ENCODE data around the gene RNF167. TPM values are rescaled to one million over a fixed set of nuclear protein-coding genes. Genes with fewer than 3 reads are reported as not detected.

Gene RNF167
- total and polyA plus RNA-seq, 4 donors: 15.9 to 72.6 (median 24.4) TPM

- peaks cover 0 to 11% (median 6%) of the 10 kb centered on the region in 4 donors for H3K4me1 ChIP-seq (ENCODE audit: control insufficient read depth in 4 of 4, insufficient read depth in 4 of 4, low read length in 3 of 4)
- H3K9ac ChIP-seq (ENCODE audit: low read depth in 1 of 2, low read length in 2 of 2): no peak within 1 kb of the TSS
- H3K27ac ChIP-seq (ENCODE audit: low read depth in 1 of 2, low read length in 2 of 2): no peak within 1 kb of the TSS
- 74% methylated on average over 14 of the region's 14 CpGs for WGBS
- H3K27me3 ChIP-seq (ENCODE audit: control insufficient read depth in 4 of 4, insufficient read depth in 4 of 4, low read length in 3 of 4): no peaks in the 10 kb centered on the region
- TF ChIP-seq, protein P1, sequence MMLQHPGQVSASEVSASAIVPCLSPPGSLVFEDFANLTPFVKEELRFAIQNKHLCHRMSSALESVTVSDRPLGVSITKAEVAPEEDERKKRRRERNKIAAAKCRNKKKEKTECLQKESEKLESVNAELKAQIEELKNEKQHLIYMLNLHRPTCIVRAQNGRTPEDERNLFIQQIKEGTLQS (IDR thresholded peaks at IDR 0.05): no peak
- TF ChIP-seq SP1 (IDR thresholded peaks at IDR 0.05) (no peak), JUND (IDR thresholded peaks at IDR 0.05) (no peak), FOXA2 (IDR thresholded peaks at IDR 0.05) (no peak), HNF4A (conservative IDR thresholded peaks at IDR 0.05) (no peak), YY1 (IDR thresholded peaks at IDR 0.05) (no peak), RAD21 (IDR thresholded peaks at IDR 0.05) (no peak)
- TF ChIP-seq, protein P2, sequence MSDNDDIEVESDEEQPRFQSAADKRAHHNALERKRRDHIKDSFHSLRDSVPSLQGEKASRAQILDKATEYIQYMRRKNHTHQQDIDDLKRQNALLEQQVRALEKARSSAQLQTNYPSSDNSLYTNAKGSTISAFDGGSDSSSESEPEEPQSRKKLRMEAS (IDR thresholded peaks at IDR 0.05): no peak
- no peaks in the 10 kb centered on the region for H3K9me3 ChIP-seq (ENCODE audit: control insufficient read depth in 4 of 4, low read length in 3 of 4)
- H3K36me3 ChIP-seq (ENCODE audit: control insufficient read depth in 4 of 4, insufficient read depth in 3 of 4, low read depth in 1 of 4, low read length in 3 of 4): peaks cover 0 to 9% (median 4%) of the 10 kb centered on the region in 4 donors
- no peak within 1 kb of the TSS for H3K4me3 ChIP-seq (ENCODE audit: low read depth in 1 of 3, low read length in 3 of 3)
- DNase-seq (ENCODE audit: low spot score): no peak
These were observed 8.1 kb upstream of the RNF167 start, which contains the start of gene GP1BA for GRCh38 chr17:4931963-4932362. GP1BA (plus strand) TSS chr17:4932277; CDS start chr17:4932605, 328 bp downstream.

- peaks cover 0 to 11% (median 6%) of the 10 kb centered on the region in 4 donors for H3K4me1 ChIP-seq (ENCODE audit: control insufficient read depth in 4 of 4, insufficient read depth in 4 of 4, low read length in 3 of 4)
- TF ChIP-seq HNF4G (IDR thresholded peaks at IDR 0.05) (no peak), YY1 (IDR thresholded peaks at IDR 0.05) (no peak)
- TF ChIP-seq, protein P2 (IDR thresholded peaks at IDR 0.05): no peak
- no peak for DNase-seq (ENCODE audit: low spot score)
- no peaks in the 10 kb centered on the region for H3K27me3 ChIP-seq (ENCODE audit: control insufficient read depth in 4 of 4, insufficient read depth in 4 of 4, low read length in 3 of 4)
- H3K9ac ChIP-seq (ENCODE audit: low read depth in 1 of 2, low read length in 2 of 2): no peak overlapping the region
- H3K27ac ChIP-seq (ENCODE audit: low read depth in 1 of 2, low read length in 2 of 2): no peak overlapping the region
- peaks cover 1 to 14% (median 6%) of the 10 kb centered on the region in 4 donors for H3K36me3 ChIP-seq (ENCODE audit: control insufficient read depth in 4 of 4, insufficient read depth in 3 of 4, low read depth in 1 of 4, low read length in 3 of 4)
- H3K9me3 ChIP-seq (ENCODE audit: control insufficient read depth in 4 of 4, low read length in 3 of 4): no peaks in the 10 kb centered on the region
- WGBS: 94% methylated on average over 12 of the region's 12 CpGs
- H3K4me3 ChIP-seq (ENCODE audit: low read depth in 1 of 3, low read length in 3 of 3): no peak overlapping the region
These were observed 7.3 kb upstream of the RNF167 start for GRCh38 chr17:4932756-4933155.

DNA sequence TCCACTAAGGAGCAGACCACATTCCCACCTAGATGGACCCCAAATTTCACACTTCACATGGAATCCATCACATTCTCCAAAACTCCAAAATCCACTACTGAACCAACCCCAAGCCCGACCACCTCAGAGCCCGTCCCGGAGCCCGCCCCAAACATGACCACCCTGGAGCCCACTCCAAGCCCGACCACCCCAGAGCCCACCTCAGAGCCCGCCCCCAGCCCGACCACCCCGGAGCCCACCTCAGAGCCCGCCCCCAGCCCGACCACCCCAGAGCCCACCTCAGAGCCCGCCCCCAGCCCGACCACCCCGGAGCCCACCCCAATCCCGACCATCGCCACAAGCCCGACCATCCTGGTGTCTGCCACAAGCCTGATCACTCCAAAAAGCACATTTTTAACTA is 6.4 kb upstream of the RNF167 start:
- no peaks in the 10 kb centered on the region for H3K27me3 ChIP-seq (ENCODE audit: control insufficient read depth in 4 of 4, insufficient read depth in 4 of 4, low read length in 3 of 4)
- DNase-seq (ENCODE audit: low spot score): no peak
- no peak overlapping the region for H3K27ac ChIP-seq (ENCODE audit: low read depth in 1 of 2, low read length in 2 of 2)
- no peaks in the 10 kb centered on the region for H3K9me3 ChIP-seq (ENCODE audit: control insufficient read depth in 4 of 4, low read length in 3 of 4)
- no peak overlapping the region for H3K9ac ChIP-seq (ENCODE audit: low read depth in 1 of 2, low read length in 2 of 2)
- WGBS: 85% methylated on average over 16 of the region's 16 CpGs
- peaks cover 1 to 15% (median 8%) of the 10 kb centered on the region in 4 donors for H3K36me3 ChIP-seq (ENCODE audit: control insufficient read depth in 4 of 4, insufficient read depth in 3 of 4, low read depth in 1 of 4, low read length in 3 of 4)
- peaks cover 3 to 17% (median 11%) of the 10 kb centered on the region in 4 donors for H3K4me1 ChIP-seq (ENCODE audit: control insufficient read depth in 4 of 4, insufficient read depth in 4 of 4, low read length in 3 of 4)
- TF ChIP-seq YY1 (IDR thresholded peaks at IDR 0.05) (no peak), ZBTB33 (IDR thresholded peaks at IDR 0.05) (no peak), TAF1 (conservative IDR thresholded peaks at IDR 0.05) (no peak), RAD21 (IDR thresholded peaks at IDR 0.05) (no peak)
- TF ChIP-seq, protein P1 (IDR thresholded peaks at IDR 0.05): no peak
- H3K4me3 ChIP-seq (ENCODE audit: low read depth in 1 of 3, low read length in 3 of 3): no peak overlapping the region

Data from liver (tissue), 9 donors.